PC-9 (cell line): ENCODE measurements around the gene BTRC. TPM values are rescaled to one million over a fixed set of nuclear protein-coding genes. Genes with fewer than 3 reads are reported as not detected.

Experiments used
- BruUV-seq: library from RNA; stranded (reverse); fragments of 400-500 nt; replicated peaks from 2 replicates; lab custom pipeline; 2021; lab: Mats Ljungman, UMichigan
- CTCF ChIA-PET: fragments of 300-600 bp; sonication (Branson Sonifier 250); formaldehyde crosslinking; loops from one replicate; lab custom pipeline; 2022; ENCODE audit warnings: antibody characterized with exemption; lab: Charles Lee
- POLR2A ChIA-PET: fragments of 300-600 bp; sonication (Branson Sonifier 250); formaldehyde crosslinking; loops from one replicate; lab custom pipeline; 2022; ENCODE audit warnings: antibody characterized with exemption; ENCODE audit not compliant: unreplicated experiment; lab: Charles Lee
- DNase-seq, 2 experiments: peaks; one replicate each; pipeline versions ENCODE4 v3.0.0 to v3.0.0-alpha.2; 2015 to 2022; ENCODE audit warnings: mixed read lengths in 1 of 2
- H2AFZ ChIP-seq: fragments of 200-600 bp; sonication (generic); 2 replicates; pipeline ENCODE4 v1.8.1; 2017; ENCODE audit warnings: antibody characterized with exemption
- H3F3A ChIP-seq: fragments of 200-600 bp; sonication (generic); 2 replicates; pipeline ENCODE4 v1.8.1; 2017; ENCODE audit warnings: antibody characterized with exemption, mild to moderate bottlenecking, low read depth; ENCODE audit not compliant: insufficient read depth
- H3K27ac ChIP-seq: fragments of 200-600 bp; sonication (generic); 2 replicates; pipeline ENCODE4 v1.6.1; 2016; ENCODE audit warnings: mixed run types
- H3K27me3 ChIP-seq: fragments of 200-600 bp; sonication (generic); 2 replicates; pipeline ENCODE4 v1.6.1; 2016; ENCODE audit warnings: low read depth, mixed run types; ENCODE audit not compliant: insufficient read depth
- H3K36me3 ChIP-seq: fragments of 200-600 bp; sonication (generic); 2 replicates; pipeline ENCODE4 v1.6.1; 2016; ENCODE audit warnings: low read depth, mixed run types
- H3K4me1 ChIP-seq: fragments of 200-600 bp; sonication (generic); replicated peaks from 2 replicates; pipeline ENCODE4 v1.6.1; 2016; ENCODE audit warnings: mixed run types; ENCODE audit not compliant: insufficient read depth
- H3K4me2 ChIP-seq: fragments of 200-600 bp; sonication (generic); 2 replicates; pipeline ENCODE4 v1.6.1; 2017; ENCODE audit warnings: mixed run types
- H3K4me3 ChIP-seq: fragments of 200-600 bp; sonication (generic); 2 replicates; pipeline ENCODE4 v1.6.1; 2016; ENCODE audit warnings: mixed run types
- H3K79me2 ChIP-seq: fragments of 200-600 bp; sonication (generic); 2 replicates; pipeline ENCODE4 v1.6.1; 2017; ENCODE audit warnings: low read depth, mixed run types
- H3K9me2 ChIP-seq: fragments of 200-600 bp; sonication (generic); 2 replicates; pipeline ENCODE4 v1.8.1; 2017; ENCODE audit warnings: mild to moderate bottlenecking; ENCODE audit not compliant: insufficient read depth
- H3K9me3 ChIP-seq: fragments of 200-600 bp; sonication (generic); 2 replicates; pipeline ENCODE4 v1.8.1; 2016; ENCODE audit warnings: low read depth; ENCODE audit not compliant: insufficient read depth
- H4K20me1 ChIP-seq: fragments of 200-600 bp; sonication (generic); 2 replicates; pipeline ENCODE4 v1.8.1; 2017; ENCODE audit not compliant: insufficient read depth
- EZH2 ChIP-seq: fragments of 200-600 bp; sonication (generic); IDR thresholded peaks from 2 replicates; pipeline ENCODE4 v1.8.0; 2017; ENCODE audit warnings: antibody characterized with exemption, low read depth
- intact Hi-C: fragments of 100-400 bp; cut with micrococcal nuclease; formaldehyde crosslinking; loops from one replicate; pipeline ENCODE4 v1.10.0; 2022; ENCODE audit not compliant: unreplicated experiment
- total RNA-seq: library from RNA; stranded (reverse); gene quantifications from 2 replicates; pipeline ENCODE4 v1.2.3, GENCODE V29; 2021
- TF ChIP-seq, protein P1 (sequence below): fragments of 200-600 bp; sonication (generic); conservative IDR thresholded peaks from 2 replicates; pipeline ENCODE4 v1.6.1; 2017; ENCODE audit warnings: mixed run types, antibody characterized with exemption, mild to moderate bottlenecking, moderate library complexity

The BTRC gene
- total RNA-seq, 1 experiment from 2014 or later = 15.6 TPM

DNA sequence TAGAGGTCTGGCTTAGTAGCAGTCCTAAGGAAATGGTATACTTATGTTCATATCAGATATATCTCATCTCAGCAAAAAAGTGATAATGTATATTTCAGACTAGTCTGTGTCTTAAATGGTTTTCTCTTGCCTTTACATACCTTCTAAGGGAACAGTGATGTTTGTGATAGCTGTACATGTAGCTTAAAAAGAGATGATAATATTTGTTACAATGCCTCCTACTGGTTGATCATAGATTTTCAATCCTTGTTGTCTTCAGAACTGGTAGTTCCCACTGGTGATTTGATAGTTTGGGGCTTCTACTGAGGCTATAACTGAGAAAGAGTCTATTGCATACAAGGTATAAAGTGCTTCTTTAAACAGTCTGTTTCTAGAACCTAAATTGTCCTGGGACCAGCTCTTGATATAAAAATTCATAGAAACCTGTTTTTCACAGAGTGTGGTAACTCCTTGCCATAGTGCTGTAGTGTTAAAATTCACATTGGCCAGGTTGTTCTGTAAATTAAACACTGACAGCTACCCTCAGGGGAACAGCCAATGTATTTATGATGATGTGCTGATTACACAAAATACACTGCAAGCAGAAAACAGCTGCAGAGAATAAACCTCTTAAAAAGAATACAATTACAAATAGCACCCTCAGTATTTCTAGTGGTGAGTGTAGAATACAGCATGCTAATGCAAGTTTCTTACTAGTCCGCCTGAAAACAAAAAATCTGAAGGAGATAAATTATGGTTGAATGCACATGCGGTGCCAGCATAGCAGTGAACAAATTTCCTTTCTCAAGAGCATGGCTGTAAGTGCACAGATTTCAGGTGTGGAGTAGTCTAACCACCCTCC is 90.3 kb downstream of the BTRC start:
- no TSS peak for BruUV-seq
- H3K4me3 ChIP-seq = no peak overlapping the region
- no peaks in the 10 kb centered on the region for H3K9me3 ChIP-seq
- ChIA-PET CTCF (interaction anchor here (0.5 to 0.8 kb wide), 6 partner anchors 14 to 291 kb away, joined by 3 to 20 read pairs (median 6); no protein-coding TSS in a partner anchor), POLR2A (no interaction called here)
- H3K9me2 ChIP-seq = no peaks in the 10 kb centered on the region
- no peak overlapping the region for H2AFZ ChIP-seq
- TF ChIP-seq, protein P1, sequence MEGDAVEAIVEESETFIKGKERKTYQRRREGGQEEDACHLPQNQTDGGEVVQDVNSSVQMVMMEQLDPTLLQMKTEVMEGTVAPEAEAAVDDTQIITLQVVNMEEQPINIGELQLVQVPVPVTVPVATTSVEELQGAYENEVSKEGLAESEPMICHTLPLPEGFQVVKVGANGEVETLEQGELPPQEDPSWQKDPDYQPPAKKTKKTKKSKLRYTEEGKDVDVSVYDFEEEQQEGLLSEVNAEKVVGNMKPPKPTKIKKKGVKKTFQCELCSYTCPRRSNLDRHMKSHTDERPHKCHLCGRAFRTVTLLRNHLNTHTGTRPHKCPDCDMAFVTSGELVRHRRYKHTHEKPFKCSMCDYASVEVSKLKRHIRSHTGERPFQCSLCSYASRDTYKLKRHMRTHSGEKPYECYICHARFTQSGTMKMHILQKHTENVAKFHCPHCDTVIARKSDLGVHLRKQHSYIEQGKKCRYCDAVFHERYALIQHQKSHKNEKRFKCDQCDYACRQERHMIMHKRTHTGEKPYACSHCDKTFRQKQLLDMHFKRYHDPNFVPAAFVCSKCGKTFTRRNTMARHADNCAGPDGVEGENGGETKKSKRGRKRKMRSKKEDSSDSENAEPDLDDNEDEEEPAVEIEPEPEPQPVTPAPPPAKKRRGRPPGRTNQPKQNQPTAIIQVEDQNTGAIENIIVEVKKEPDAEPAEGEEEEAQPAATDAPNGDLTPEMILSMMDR = no peak; the same call in 1 of the 2 replicates
- TF ChIP-seq EZH2 = no peak
- H3K79me2 ChIP-seq = no peaks in the 10 kb centered on the region
- no peaks in the 10 kb centered on the region for H3K27me3 ChIP-seq
- no peaks in the 10 kb centered on the region for H4K20me1 ChIP-seq
- H3K36me3 ChIP-seq = no peaks in the 10 kb centered on the region
- H3K4me2 ChIP-seq = no peak overlapping the region
- intact Hi-C loops = no loop called here
- no peaks in the 10 kb centered on the region for H3F3A ChIP-seq
- no peak for DNase-seq
- no peaks in the 10 kb centered on the region for H3K4me1 ChIP-seq
- no peak overlapping the region for H3K27ac ChIP-seq

DNA sequence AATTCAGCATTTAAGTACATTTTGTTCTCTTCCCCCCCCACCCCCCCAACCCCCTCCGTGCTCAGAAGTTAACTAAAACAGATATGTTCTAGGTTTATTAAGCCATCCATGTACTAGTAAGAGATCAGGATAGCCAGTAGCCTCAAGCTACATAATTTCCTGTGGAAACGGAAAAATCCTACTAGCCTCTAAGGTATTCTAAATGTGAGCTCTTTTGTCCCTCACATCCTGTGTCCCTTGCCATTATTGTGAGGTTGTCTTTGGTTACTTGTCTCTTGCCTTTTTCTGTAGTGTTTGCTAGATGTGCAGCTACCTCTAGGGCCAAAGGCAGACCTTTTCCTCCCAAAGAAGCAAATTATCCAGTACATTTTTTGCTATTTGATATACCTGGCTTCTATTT is 92.1 kb downstream of the BTRC start:
- no peak overlapping the region for H3K4me3 ChIP-seq
- no peaks in the 10 kb centered on the region for H3K4me1 ChIP-seq
- no peaks in the 10 kb centered on the region for H4K20me1 ChIP-seq
- H3K9me2 ChIP-seq = no peaks in the 10 kb centered on the region
- no peaks in the 10 kb centered on the region for H3F3A ChIP-seq
- intact Hi-C loops = no loop called here
- CTCF ChIA-PET = interaction anchor here (0.7 kb wide), 1 partner anchor 10 kb away, joined by 4 read pairs; no protein-coding TSS in a partner anchor
- TF ChIP-seq EZH2 = no peak
- TF ChIP-seq, protein P1 = no peak
- no peak overlapping the region for H2AFZ ChIP-seq
- no peaks in the 10 kb centered on the region for H3K9me3 ChIP-seq
- H3K27ac ChIP-seq = no peak overlapping the region
- H3K36me3 ChIP-seq = no peaks in the 10 kb centered on the region
- no peaks in the 10 kb centered on the region for H3K79me2 ChIP-seq
- BruUV-seq = no TSS peak
- H3K27me3 ChIP-seq = no peaks in the 10 kb centered on the region
- no peak for DNase-seq
- no peak overlapping the region for H3K4me2 ChIP-seq
- POLR2A ChIA-PET = no interaction called here

DNA sequence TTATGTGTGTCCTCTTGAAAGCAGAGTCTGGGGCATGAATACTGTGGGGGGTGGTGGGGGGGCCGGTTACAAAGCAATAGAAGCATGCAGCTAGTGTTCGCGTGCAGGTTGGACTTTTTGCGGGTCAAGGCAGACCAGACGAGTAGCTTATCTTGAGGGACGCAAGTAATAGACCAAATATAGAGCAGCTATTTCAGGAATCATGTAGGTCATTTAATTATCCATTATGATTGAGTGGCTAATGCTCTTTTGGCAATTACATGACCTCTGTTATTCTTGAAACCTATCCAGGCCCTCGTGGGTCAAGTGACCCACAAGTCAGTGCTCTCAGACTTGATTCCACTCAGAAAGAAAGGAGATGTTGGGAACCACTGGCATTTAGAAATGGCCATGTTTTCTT is 93.0 kb downstream of the BTRC start:
- Histone ChIP-seq H3K36me3 (no peaks in the 10 kb centered on the region), H3K27me3 (no peaks in the 10 kb centered on the region), H3K4me3 (no peak overlapping the region), H3F3A (no peaks in the 10 kb centered on the region), H3K79me2 (no peaks in the 10 kb centered on the region), H3K4me2 (no peak overlapping the region), H3K27ac (no peak overlapping the region), H3K9me2 (no peaks in the 10 kb centered on the region), H3K9me3 (no peaks in the 10 kb centered on the region), H4K20me1 (no peaks in the 10 kb centered on the region), H3K4me1 (no peaks in the 10 kb centered on the region), H2AFZ (no peak overlapping the region)
- BruUV-seq = no TSS peak
- ChIA-PET POLR2A (interaction anchor here (0.6 kb wide), 1 partner anchor 400 kb away, joined by 3 read pairs; no protein-coding TSS in a partner anchor), CTCF (no interaction called here)
- no peak for DNase-seq
- no peak for TF ChIP-seq EZH2
- intact Hi-C loops = no loop called here
